ENCODE results near the gene LGALSL.

The LGALSL gene

DNA sequence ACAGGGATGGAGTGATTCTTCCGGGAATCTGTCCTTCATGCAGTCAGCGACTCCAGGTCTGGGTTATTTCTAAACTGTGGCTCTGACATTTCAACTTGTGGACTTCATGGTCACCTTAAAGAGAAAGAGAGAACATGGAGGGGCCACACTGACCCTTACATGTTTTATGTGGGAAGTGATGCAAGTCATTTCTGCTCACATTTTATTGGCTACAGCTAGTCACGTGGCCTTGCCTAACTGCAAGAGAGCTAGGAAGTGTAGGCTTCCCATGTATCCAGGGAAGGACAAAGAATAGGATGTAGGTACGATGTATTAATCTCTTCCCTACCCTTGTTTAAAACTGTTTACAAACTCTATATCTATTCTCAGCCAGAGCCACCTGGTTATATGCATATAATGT is 39.8 kb downstream of the LGALSL start:
- H3K36me3 Mint-ChIP-seq (ENCODE audit: low read depth), result no peaks in the 10 kb centered on the region
- TF ChIP-seq, protein P1, sequence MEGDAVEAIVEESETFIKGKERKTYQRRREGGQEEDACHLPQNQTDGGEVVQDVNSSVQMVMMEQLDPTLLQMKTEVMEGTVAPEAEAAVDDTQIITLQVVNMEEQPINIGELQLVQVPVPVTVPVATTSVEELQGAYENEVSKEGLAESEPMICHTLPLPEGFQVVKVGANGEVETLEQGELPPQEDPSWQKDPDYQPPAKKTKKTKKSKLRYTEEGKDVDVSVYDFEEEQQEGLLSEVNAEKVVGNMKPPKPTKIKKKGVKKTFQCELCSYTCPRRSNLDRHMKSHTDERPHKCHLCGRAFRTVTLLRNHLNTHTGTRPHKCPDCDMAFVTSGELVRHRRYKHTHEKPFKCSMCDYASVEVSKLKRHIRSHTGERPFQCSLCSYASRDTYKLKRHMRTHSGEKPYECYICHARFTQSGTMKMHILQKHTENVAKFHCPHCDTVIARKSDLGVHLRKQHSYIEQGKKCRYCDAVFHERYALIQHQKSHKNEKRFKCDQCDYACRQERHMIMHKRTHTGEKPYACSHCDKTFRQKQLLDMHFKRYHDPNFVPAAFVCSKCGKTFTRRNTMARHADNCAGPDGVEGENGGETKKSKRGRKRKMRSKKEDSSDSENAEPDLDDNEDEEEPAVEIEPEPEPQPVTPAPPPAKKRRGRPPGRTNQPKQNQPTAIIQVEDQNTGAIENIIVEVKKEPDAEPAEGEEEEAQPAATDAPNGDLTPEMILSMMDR (IDR thresholded peaks at IDR 0.05; ENCODE audit: unreplicated experiment in 3 of 3), result no peak
- H3K27ac Mint-ChIP-seq, result no peak overlapping the region
- peaks cover 6% of the 10 kb centered on the region for H3K27me3 Mint-ChIP-seq (ENCODE audit: low read depth)
- no peaks in the 10 kb centered on the region for H3K9me3 Mint-ChIP-seq
- no peak overlapping the region for H3K4me3 Mint-ChIP-seq
- no peaks in the 10 kb centered on the region for H3K4me1 Mint-ChIP-seq

DNA sequence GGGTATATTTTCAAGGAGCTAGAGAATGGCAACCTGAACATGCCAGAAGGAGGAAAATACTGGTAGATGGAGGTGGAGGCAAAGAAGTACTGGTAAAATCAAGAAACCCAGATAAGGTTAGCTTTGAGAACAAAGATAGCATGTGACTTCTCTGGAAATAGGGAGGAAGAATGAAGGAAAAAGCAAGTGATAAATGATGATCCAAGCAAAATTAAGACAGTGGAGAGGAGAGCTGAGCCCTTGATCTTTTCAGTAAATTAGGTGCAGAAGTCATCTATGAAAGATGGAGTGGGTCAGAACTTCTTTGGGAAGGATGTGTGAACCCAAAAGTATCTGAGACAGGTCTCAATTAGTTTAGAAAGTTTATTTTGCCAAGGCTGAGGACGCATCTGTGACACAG is 44.5 kb downstream of the LGALSL start:
- no peaks in the 10 kb centered on the region for H3K4me1 Mint-ChIP-seq
- H3K9me3 Mint-ChIP-seq, result no peaks in the 10 kb centered on the region
- H3K27ac Mint-ChIP-seq, result no peak overlapping the region
- H3K27me3 Mint-ChIP-seq (ENCODE audit: low read depth), result peaks cover 10% of the 10 kb centered on the region
- H3K36me3 Mint-ChIP-seq (ENCODE audit: low read depth), result no peaks in the 10 kb centered on the region
- H3K4me3 Mint-ChIP-seq, result no peak overlapping the region
- TF ChIP-seq, protein P1 (IDR thresholded peaks at IDR 0.05; ENCODE audit: unreplicated experiment in 3 of 3), result no peak

DNA sequence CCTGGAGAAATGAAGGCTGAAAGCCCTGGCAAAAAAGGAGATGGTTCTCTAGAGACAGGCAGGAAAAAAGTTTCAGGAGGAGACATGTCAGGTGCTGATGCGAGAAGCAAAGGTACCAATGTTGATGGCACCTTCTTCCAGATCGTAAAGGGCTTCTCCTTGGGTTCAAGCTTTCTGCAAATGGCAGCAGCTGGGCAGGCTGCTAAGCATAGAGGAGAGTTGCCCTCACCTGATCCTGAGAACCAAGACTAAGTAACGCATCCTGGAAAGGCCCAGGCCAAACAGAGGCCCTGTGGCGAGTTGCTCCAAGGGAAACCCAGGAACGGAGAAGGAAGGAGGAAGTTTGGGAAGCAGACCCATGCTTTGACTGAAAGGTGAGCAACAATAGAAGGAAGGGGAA is 46.6 kb downstream of the LGALSL start:
- H3K4me3 Mint-ChIP-seq, result no peak overlapping the region
- no peak overlapping the region for H3K27ac Mint-ChIP-seq
- H3K9me3 Mint-ChIP-seq, result no peaks in the 10 kb centered on the region
- H3K4me1 Mint-ChIP-seq, result no peaks in the 10 kb centered on the region
- TF ChIP-seq, protein P1 (IDR thresholded peaks at IDR 0.05; ENCODE audit: unreplicated experiment in 3 of 3), result no peak
- H3K36me3 Mint-ChIP-seq (ENCODE audit: low read depth), result no peaks in the 10 kb centered on the region
- peaks cover 8% of the 10 kb centered on the region for H3K27me3 Mint-ChIP-seq (ENCODE audit: low read depth)

DNA sequence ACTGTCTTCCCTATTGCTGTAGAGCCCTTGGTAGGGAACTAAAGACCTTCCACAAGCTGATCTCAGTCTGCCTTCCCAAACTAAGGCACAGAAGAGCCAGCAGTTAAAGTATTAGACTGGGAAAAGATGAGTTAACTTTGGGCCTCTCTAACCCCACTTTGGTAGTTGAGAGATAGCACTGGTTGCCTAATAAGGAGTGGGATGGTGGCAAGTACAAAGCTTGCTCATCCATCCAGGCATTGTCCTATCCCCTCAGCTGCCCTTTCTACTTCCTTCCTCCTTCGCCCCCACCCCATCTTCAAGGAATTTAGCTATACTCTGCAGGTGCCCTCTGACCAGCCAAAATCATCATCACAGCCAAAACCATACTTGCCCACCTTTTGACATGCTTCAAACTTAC is 48.0 kb downstream of the LGALSL start:
- no peak overlapping the region for H3K27ac Mint-ChIP-seq
- no peaks in the 10 kb centered on the region for H3K9me3 Mint-ChIP-seq
- H3K36me3 Mint-ChIP-seq (ENCODE audit: low read depth), result no peaks in the 10 kb centered on the region
- H3K4me1 Mint-ChIP-seq, result no peaks in the 10 kb centered on the region
- H3K27me3 Mint-ChIP-seq (ENCODE audit: low read depth), result peaks cover 8% of the 10 kb centered on the region
- TF ChIP-seq, protein P1 (IDR thresholded peaks at IDR 0.05; ENCODE audit: unreplicated experiment in 3 of 3), result no peak
- H3K4me3 Mint-ChIP-seq, result no peak overlapping the region

DNA sequence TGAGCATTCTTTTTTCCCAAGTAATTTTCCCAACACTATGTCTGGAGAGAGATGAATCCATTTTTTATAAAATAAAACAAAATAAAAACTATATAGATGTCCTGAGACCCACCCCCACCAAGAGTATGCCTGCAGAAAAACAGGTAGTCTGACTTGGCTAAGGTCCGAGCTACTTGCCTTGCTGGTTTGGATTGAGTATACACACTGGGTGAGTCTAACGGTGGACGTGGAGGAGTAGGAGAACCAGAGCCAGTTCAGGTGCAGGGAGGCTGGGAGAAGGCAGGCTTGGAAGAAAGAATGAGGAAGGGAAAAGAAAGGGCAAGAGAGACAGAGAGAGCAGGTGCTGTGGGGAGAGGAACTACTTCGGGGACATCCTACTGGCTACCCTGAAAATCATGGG is 48.9 kb downstream of the LGALSL start:
- TF ChIP-seq, protein P1 (IDR thresholded peaks at IDR 0.05; ENCODE audit: unreplicated experiment in 3 of 3), result no peak
- Mint-ChIP-seq H3K4me3 (no peak overlapping the region), H3K9me3 (no peaks in the 10 kb centered on the region), H3K4me1 (no peaks in the 10 kb centered on the region), H3K27me3 (ENCODE audit: low read depth) (peaks cover 8% of the 10 kb centered on the region), H3K27ac (no peak overlapping the region), H3K36me3 (ENCODE audit: low read depth) (no peaks in the 10 kb centered on the region)

DNA sequence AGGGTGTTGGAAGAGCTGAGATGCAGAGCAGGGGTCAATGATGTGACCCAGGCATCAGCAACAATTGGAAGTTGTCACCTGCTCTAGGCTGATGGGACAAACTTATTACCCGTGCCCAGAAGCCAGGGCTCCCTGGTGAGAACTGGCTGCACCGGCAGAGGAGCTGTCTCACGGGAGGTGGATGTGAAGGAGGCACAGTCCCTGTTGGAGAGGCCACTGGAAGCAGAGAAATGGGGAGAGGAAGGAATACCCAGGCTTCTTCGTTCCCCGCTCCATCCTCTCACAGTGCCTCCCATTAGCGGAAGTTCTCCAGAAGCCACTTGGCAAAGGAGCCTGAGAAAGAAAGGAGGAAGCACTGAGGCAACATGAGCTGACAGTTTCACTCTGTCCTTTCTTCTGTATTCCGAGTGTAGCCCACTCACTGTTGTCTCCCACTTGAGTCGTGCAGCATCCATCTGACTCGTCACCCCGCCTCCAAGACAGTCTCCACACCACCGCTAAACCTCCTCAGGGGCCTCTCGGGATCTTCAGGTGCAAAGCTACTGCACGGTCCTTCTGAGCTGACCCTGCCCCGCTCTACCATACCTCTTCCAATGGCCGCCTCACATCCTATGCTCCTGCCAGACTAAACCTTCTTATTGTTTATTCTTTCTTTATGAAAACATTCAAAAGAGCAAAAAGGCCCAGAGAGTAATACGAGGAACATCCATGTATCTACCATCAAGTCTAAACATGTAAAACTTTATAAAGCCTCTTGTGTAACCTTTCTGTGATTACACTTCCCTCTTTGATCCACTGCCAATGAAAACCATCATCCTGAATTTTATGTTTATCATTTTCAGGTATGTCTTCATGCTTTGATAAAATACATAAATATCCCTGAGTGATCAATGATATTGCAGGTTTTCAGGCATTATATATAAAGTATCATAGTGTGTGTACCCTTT is 51.1 kb downstream of the LGALSL start:
- Mint-ChIP-seq H3K27me3 (ENCODE audit: low read depth) (peaks cover 5% of the 10 kb centered on the region), H3K4me3 (no peak overlapping the region), H3K9me3 (no peaks in the 10 kb centered on the region), H3K4me1 (no peaks in the 10 kb centered on the region), H3K27ac (no peak overlapping the region), H3K36me3 (ENCODE audit: low read depth) (no peaks in the 10 kb centered on the region)
- TF ChIP-seq, protein P1 (IDR thresholded peaks at IDR 0.05; ENCODE audit: unreplicated experiment in 3 of 3), result no peak

Data from nephron (organoid).